ENCODE measurements around the gene TBC1D20.
"Not testable (repeated sequence)": the region's sequence is repeated elsewhere in the genome, so short reads cannot be mapped to it uniquely, and the experiment has no call there.

TBC1D20 gene

DNA sequence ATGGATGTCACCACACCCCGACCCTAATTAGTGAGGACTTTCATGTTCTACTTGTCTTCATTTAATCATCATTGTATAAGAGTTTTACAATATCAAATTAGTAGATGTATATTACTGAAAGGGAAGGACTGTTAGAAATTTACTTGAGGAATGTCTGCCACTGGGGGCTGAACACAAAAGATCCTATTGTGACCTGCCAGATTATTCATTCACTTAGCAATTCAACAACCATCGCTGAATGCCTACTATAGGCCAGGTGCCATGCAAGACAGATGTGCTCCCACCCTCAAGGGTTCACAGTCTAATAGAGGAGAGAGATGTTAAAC is 62.2 kb downstream of the TBC1D20 start:
- DNase-seq: no peak

DNA sequence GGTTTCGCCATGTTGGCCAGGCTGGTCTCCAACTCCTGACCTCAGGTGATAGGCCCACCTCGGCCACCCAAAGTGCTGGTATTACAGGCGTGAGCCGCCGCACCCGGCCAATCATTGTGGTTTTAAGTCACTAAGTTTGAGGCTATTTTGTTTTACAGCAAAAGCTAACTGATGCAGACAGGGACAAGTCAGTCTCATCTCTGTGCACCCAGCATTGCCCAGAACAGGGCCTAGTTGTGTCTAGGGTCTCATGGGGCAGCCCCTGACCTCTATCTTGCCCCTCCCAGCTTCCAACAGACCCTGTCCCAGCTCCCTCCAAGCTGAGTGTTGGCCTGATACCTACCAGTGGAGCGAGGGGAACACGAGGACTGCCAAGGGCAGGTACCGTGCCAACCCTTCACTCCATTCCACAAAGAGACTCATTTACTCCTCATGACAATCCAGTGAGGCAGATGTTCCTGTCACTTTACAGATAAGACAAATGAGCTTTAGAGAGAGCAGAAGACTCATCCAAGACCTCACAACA is 63.1 kb downstream of the TBC1D20 start:
- no peak for DNase-seq

DNA sequence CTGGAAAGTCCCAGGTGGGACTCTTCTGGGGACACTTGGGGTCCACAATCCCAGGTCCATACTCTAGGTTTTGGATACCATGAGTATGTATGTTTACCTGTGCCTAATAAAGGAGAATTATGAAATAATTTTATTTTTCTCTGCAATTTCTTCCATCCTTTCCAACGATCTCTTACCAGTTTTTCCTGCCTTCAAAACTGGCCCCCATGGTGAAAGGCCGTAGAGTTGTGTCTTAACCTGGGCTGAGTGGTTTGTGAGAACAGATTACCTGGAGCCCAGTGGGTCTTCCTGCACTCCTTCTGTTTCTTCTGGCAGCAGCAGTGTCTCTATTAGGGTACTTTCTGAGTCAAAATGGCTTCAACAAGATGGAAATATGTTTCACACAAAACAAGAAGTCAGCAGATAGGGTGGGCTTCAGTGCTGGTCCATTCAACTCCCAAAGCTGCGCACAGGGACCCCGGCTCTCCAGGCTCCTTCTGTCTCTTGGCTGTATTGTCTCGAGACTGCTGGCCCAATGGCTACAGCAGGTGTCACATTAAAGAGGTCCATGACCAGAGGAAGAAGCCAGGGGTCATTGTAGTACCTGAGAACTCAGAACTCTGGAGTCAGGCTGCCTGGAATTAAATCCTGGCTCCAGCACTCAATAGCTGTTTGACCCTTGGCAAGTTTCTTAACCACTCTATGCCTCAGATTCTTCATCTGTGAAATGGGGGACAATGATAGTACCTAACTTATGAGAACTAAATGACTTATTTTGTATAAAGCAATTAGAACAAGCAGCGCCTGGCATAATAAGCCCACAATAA is 64.7 kb downstream of the TBC1D20 start:
- DNase-seq: no peak

DNA sequence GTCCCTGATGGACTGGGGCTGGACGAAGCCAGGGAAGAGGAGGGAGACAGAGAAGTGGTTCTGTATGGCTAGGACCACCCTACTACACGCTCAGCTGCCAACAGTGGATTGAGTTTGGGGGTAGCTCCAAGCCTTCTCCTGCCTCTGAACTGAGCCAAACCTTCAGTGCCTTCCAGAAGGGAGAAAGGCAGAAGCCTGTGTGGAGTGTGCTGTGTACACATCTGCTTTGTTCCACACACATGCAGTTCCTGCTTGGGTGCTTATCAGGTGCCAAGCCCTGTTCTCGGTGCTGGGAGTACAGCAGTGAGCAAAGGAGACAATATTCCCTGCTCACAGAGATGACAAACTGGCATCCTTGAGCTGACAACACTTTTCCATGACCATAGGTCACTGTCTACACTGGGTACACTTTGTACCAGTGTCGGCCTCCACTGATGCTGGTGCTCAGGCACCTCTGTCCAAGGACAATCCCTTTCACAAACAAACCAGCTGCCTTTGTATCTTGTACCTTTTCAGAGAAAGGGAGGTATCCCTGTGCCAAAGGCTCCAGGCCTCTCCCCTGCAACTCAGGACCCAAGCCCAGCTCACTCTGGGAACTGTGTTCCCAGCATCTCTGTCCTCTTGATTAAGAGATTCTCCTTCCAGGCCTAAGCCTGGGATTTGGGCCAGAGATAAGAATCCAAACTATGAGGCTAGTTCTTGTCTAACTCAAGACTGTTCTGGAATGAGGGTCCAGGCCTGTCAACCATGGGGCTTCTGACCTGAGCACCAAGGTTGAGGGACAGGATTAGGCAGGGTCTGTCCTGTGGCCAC is 65.5 kb downstream of the TBC1D20 start:
- no peak for DNase-seq

DNA sequence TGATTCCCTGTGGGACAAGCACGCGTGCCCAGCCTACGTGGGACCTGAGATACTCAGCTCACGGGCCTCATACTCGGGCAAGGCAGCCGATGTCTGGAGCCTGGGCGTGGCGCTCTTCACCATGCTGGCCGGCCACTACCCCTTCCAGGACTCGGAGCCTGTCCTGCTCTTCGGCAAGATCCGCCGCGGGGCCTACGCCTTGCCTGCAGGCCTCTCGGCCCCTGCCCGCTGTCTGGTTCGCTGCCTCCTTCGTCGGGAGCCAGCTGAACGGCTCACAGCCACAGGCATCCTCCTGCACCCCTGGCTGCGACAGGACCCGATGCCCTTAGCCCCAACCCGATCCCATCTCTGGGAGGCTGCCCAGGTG is 66.1 kb downstream of the TBC1D20 start:
- no peak for DNase-seq

DNA sequence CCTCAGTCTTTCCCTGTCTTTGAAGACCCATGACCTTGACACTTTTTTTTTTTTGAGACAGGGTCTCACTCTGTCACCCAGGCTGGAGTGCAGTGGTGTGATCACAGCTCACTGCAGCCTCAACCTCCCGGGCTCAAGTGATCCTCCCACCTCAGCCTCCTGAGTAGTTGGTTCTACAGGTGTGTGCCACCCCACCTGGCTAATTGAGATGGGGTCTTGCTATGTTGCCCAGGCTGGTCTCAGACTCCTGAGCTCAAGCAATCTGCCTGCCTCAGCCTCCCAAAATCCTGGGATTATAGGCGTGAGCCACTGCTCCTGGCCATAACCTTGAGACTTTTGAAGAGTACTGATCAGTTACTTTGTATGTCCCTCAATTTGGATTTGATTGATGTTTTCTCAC is 69.0 kb downstream of the TBC1D20 start:
- not testable (repeated sequence) for DNase-seq

DNA sequence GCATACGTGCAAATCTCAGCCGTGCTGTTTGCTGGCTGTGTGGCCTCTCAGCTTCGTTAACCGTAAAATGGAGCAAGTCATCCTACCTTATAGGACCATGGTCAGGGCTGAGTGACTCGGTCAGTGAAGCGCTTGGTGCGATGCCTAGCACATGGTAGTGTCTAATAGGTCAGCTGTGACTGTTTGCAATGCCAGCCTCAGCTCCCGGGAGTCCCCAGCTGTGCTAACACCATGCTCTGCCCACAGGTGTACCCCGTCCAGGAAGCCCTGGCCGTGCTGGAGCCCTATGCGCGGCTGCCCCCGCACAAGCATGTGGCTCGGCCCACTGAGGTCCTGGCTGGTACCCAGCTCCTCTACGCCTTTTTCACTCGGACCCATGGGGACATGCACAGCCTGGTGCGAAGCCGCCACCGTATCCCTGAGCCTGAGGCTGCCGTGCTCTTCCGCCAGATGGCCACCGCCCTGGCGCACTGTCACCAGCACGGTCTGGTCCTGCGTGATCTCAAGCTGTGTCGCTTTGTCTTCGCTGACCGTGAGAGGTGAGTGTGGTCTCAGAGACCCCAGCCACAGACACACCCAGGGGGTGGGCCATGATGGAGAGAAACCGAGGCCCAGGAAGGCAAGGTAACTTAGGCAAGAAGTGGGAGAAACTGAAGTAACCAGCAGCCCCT is 71.2 kb downstream of the TBC1D20 start:
- no peak for DNase-seq

DNA sequence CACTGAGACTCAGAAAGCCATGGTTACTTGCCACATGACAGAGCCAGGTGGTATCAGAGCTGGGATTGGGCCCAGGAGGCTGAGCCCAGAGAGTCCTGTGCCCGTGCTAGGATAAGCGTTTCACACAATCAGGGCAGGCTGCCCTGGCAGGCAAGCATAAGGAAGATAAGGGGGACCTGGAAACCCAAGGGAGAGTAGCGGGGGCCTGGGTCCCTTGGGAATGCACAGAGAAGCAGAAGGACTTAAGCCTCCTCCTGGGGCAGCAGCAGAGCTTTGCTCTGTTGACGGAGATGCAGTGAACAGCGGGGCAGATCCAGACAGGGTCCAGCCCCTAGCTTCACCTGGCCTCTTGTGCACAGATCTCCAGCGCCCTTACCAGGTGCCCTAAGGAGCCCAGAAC is 73.1 kb downstream of the TBC1D20 start:
- DNase-seq: no peak

DNA sequence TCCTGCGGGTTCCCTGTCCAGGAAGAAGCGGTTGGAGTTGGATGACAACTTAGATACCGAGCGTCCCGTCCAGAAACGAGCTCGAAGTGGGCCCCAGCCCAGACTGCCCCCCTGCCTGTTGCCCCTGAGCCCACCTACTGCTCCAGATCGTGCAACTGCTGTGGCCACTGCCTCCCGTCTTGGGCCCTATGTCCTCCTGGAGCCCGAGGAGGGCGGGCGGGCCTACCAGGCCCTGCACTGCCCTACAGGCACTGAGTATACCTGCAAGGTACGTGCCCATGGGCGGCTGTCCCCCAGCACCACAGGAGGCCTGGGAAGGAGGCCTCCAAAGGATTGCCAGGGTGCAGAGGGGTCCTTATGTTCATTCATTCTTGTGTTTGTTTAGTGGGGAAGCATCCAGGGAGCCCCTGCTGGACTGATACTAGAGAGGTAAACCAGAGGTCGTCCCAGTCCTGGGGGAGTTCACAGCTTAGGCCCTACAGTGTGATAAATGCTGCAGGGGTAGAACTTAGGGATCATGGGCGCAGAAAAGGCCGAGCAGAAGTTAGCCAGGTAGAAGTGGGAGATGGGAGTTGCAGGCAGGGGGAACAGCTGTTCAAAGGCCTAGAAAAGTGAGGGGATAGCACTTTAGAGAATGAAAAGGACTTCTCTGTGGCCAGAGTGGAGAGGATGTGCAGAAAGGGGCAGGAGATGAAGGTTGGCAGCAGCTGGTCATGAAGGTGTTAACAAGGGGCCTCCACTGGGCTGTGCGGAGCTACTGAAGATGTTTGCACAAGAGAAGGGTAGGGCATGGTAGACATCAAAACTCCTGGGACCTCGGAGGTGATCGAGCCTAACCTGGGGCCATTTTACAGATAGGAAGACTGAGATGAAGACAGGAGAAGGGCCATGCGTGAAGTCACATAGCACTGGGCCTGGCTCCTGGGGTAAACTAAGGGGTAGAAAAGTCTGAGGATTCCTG is 74.0 kb downstream of the TBC1D20 start:
- no peak for DNase-seq

DNA sequence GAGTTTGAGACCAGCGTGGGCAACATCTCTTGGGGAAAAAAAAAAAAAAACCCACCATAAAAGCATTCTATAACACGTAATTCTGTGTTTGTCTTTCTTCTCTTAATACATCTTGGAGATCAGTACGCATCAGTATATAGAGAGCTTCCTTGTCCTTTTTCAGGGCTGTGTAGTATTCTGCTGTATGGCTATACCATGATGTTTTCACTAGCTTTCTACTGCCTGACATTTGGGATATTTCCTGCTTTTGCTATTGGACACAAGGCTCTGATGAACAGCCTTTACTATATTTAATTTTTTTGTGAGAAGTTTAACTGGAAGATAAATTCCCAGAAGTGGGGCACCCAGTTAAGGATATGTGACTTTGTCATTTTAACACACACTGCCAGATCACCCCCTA is 74.8 kb downstream of the TBC1D20 start:
- DNase-seq: no peak

DNA sequence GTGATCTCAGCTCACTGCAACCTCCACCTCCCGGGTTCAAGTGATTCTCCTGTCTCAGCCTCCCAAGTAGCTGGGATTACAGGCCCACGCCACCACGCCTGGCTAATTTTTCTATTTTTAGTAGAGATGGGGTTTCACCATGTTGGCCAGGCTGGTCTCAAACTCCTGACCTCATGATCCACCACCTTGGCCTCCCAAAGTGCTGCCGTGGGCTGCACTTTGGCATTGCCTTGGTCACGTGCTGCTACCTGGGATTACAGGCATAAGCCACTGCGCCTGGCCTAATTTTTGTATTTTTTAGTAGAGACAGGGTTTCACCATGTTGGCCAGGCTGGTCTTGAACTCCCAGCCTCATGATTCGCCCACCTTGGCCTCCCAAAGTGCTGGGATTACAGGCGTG is 75.7 kb downstream of the TBC1D20 start:
- not testable (repeated sequence) for DNase-seq
